ENCODE measurements around the gene TPPP. TPM values are rescaled to one million over a fixed set of nuclear protein-coding genes. Genes with fewer than 3 reads are reported as not detected.

Gene TPPP
- polyA plus RNA-seq, 1 donor (not counting 4 experiments of a cell fraction or from before 2014, with no cell fraction given) = 0.88 TPM

DNA sequence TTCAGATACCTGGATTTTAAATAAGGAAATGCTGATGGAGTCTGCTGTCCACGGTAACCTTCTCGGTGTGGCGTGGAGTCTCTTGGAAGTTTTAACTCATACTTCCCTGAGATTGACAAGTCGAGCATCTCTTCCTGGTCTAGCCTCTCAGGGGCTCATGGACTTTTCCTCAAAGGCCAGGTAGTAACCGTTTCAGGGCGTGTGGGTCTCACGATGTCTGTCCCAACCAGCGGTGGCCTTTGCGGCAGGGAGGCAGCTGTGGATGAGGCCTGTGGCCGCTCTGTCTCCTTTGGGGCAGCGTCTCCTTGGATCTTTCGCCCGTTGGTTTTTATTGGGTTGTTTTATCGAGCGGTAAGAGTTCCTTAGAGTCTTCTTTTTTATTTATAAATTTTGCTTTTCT, 48.2 kb downstream of the TPPP start:
- DNase-seq (ENCODE audit: low read depth, low spot score) = no peak

GRCh38 chr5:644509-644908, 48.6 kb downstream of the TPPP start:
- Histone ChIP-seq H4K20me1 (ENCODE audit: control insufficient read depth, extremely low read depth, insufficient read depth, low read length) (no peaks in the 10 kb centered on the region), H3K4me3 (ENCODE audit: control insufficient read depth in 2 of 3, extremely low read depth in 1 of 3, insufficient read depth in 2 of 3, low read depth in 1 of 3, low read length in 3 of 3) (no peak overlapping the region), H3K79me2 (ENCODE audit: control insufficient read depth, insufficient read depth, low read length) (no peaks in the 10 kb centered on the region), H3K9me3 (ENCODE audit: control insufficient read depth, low read depth, low read length) (peaks cover 11% of the 10 kb centered on the region), H3K9ac (ENCODE audit: control insufficient read depth, extremely low read depth, insufficient read depth, low read length) (no peak overlapping the region), H2AFZ (ENCODE audit: control insufficient read depth, low read length) (no peak overlapping the region), H3K4me1 (ENCODE audit: control insufficient read depth, extremely low read depth, insufficient read depth, low read length) (no peaks in the 10 kb centered on the region), H3K36me3 (ENCODE audit: control insufficient read depth in 2 of 2, extremely low read depth in 1 of 2, insufficient read depth in 2 of 2, low read length in 2 of 2) (peaks cover 20 to 31% of the 10 kb centered on the region in 2 experiments), H3K9me1 (ENCODE audit: control insufficient read depth, extremely low read depth, insufficient read depth, low read length) (no peaks in the 10 kb centered on the region), H3K4me2 (ENCODE audit: control insufficient read depth, extremely low read depth, insufficient read depth, low read depth, low read length) (no peak overlapping the region), H3K27me3 (ENCODE audit: control insufficient read depth, extremely low read depth, insufficient read depth, low read length) (no peaks in the 10 kb centered on the region), H3K27ac (ENCODE audit: control insufficient read depth, insufficient read depth, low read length) (no peak overlapping the region)
- no peak for DNase-seq (ENCODE audit: low read depth, low spot score)
- no peak for FAIRE-seq
- TF ChIP-seq CTCF (optimal IDR thresholded peaks at IDR 0.05 in 1 of 3, IDR thresholded peaks at IDR 0.05 in 1 of 3, conservative IDR thresholded peaks at IDR 0.05 in 1 of 3; ENCODE audit: extremely low read depth in 1 of 3, insufficient read depth in 2 of 3, low read length in 3 of 3) = no peak
- TF ChIP-seq EZH2 (IDR thresholded peaks at IDR 0.05; ENCODE audit: low read length) = no peak
- dilution Hi-C loops (cut with MboI; ENCODE audit: extremely low pct_ligation_motif_present, low sequenced_read_pairs) = no loop called here

More for the DNA sequence above, 48.2 kb downstream of the TPPP start:
- dilution Hi-C loops (cut with MboI; ENCODE audit: extremely low pct_ligation_motif_present, low sequenced_read_pairs) = no loop called here
- TF ChIP-seq CTCF (optimal IDR thresholded peaks at IDR 0.05 in 1 of 3, IDR thresholded peaks at IDR 0.05 in 1 of 3, conservative IDR thresholded peaks at IDR 0.05 in 1 of 3; ENCODE audit: extremely low read depth in 1 of 3, insufficient read depth in 2 of 3, low read length in 3 of 3) (no peak), EZH2 (IDR thresholded peaks at IDR 0.05; ENCODE audit: low read length) (no peak)
- Histone ChIP-seq H3K9ac (ENCODE audit: control insufficient read depth, extremely low read depth, insufficient read depth, low read length) (no peak overlapping the region), H3K27ac (ENCODE audit: control insufficient read depth, insufficient read depth, low read length) (no peak overlapping the region), H3K79me2 (ENCODE audit: control insufficient read depth, insufficient read depth, low read length) (no peaks in the 10 kb centered on the region), H3K36me3 (ENCODE audit: control insufficient read depth in 2 of 2, extremely low read depth in 1 of 2, insufficient read depth in 2 of 2, low read length in 2 of 2) (peaks cover 19 to 29% of the 10 kb centered on the region in 2 experiments), H3K4me1 (ENCODE audit: control insufficient read depth, extremely low read depth, insufficient read depth, low read length) (no peaks in the 10 kb centered on the region), H3K4me3 (ENCODE audit: control insufficient read depth in 2 of 3, extremely low read depth in 1 of 3, insufficient read depth in 2 of 3, low read depth in 1 of 3, low read length in 3 of 3) (no peak overlapping the region), H2AFZ (ENCODE audit: control insufficient read depth, low read length) (no peak overlapping the region), H3K9me1 (ENCODE audit: control insufficient read depth, extremely low read depth, insufficient read depth, low read length) (no peaks in the 10 kb centered on the region), H3K27me3 (ENCODE audit: control insufficient read depth, extremely low read depth, insufficient read depth, low read length) (no peaks in the 10 kb centered on the region), H3K9me3 (ENCODE audit: control insufficient read depth, low read depth, low read length) (peaks cover 14% of the 10 kb centered on the region), H3K4me2 (ENCODE audit: control insufficient read depth, extremely low read depth, insufficient read depth, low read depth, low read length) (no peak overlapping the region), H4K20me1 (ENCODE audit: control insufficient read depth, extremely low read depth, insufficient read depth, low read length) (no peaks in the 10 kb centered on the region)
- no peak for FAIRE-seq

All from keratinocyte (primary cell).